ENCODE measurements around the gene DGCR8.

DGCR8 gene

GRCh38 chr22:20126284-20127029 lies 46.4 kb downstream of the DGCR8 start:
- FAIRE-seq: no peak

- FAIRE-seq: no peak
These were observed 47.4 kb downstream of the DGCR8 start for GRCh38 chr22:20127318-20127868.

GRCh38 chr22:20127869-20128618 lies 48.0 kb downstream of the DGCR8 start:
- FAIRE-seq: no peak

- no peak for FAIRE-seq
These were observed 48.5 kb downstream of the DGCR8 start for GRCh38 chr22:20128619-20128901.

- FAIRE-seq: no peak
These were observed 49.1 kb downstream of the DGCR8 start for GRCh38 chr22:20128902-20129746.

GRCh38 chr22:20129747-20130014 lies 49.6 kb downstream of the DGCR8 start:
- FAIRE-seq: no peak

- FAIRE-seq: no peak
These were observed 50.3 kb downstream of the DGCR8 start for GRCh38 chr22:20130319-20130718.

GRCh38 chr22:20130731-20131596 lies 50.9 kb downstream of the DGCR8 start:
- no peak for FAIRE-seq

- FAIRE-seq: no peak
These were observed 51.5 kb downstream of the DGCR8 start, which contains the start of gene ZDHHC8 for GRCh38 chr22:20131597-20131858. ZDHHC8 (plus strand) TSS chr22:20131804; CDS start chr22:20131948, 144 bp downstream.

- FAIRE-seq: no peak
These were observed 52.0 kb downstream of the DGCR8 start for GRCh38 chr22:20131859-20132685.

GRCh38 chr22:20132686-20133246 lies 52.7 kb downstream of the DGCR8 start:
- no peak for FAIRE-seq

GRCh38 chr22:20133930-20134549 lies 54.0 kb downstream of the DGCR8 start:
- no peak for FAIRE-seq

- FAIRE-seq: no peak
These were observed 55.2 kb downstream of the DGCR8 start for GRCh38 chr22:20135265-20135664.

- no peak for FAIRE-seq
These were observed 56.0 kb downstream of the DGCR8 start for GRCh38 chr22:20135806-20136602.

GRCh38 chr22:20136603-20136873 lies 56.5 kb downstream of the DGCR8 start:
- FAIRE-seq: no peak

GRCh38 chr22:20137113-20137512 lies 57.1 kb downstream of the DGCR8 start:
- no peak for FAIRE-seq

- FAIRE-seq: no peak
These were observed 57.8 kb downstream of the DGCR8 start for GRCh38 chr22:20137671-20138416.

- no peak for FAIRE-seq
These were observed 58.3 kb downstream of the DGCR8 start for GRCh38 chr22:20138417-20138738.

- FAIRE-seq: no peak
These were observed 58.8 kb downstream of the DGCR8 start for GRCh38 chr22:20138868-20139267.
